ENCODE data around the gene ZSWIM6. TPM values are rescaled to one million over a fixed set of nuclear protein-coding genes. Genes with fewer than 3 reads are reported as not detected.

The ZSWIM6 gene
- total and polyA plus RNA-seq, 4 experiments from 2014 or later = 0.23 to 11.3 (median 5.5) TPM

DNA sequence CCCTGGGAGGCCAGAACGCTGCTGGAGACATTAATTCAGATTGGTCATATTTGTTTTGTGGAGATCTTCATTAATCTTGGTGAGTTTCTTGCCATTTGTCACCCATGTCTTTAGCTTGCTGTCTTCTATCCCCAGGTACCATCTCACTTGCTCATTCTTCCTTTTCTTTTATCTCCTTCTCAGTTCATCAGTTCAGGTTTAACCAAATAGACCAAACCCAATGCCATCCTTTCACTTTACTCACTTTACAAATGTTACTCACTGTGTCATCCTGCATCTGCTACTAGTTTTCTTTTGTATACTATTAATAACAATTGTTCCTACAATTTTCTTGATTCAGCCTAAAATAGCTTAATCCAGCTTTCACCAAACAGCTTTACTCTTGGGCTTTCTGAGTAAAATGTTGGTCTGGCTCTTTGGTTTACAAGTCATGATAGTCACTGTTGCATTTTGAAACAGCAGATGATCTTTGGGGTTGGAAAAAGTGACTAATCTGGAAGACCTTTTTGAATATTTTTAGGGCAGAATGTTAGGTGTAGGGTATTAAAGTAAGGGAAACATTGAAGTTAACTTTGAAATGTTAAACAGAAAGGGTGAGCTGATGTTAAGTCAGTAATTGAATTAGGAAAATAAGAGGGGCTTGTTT is 246.9 kb downstream of the ZSWIM6 start:
- no peaks in the 10 kb centered on the region for H3K4me1 Mint-ChIP-seq
- intact Hi-C loops (cut with micrococcal nuclease) = no loop called here

DNA sequence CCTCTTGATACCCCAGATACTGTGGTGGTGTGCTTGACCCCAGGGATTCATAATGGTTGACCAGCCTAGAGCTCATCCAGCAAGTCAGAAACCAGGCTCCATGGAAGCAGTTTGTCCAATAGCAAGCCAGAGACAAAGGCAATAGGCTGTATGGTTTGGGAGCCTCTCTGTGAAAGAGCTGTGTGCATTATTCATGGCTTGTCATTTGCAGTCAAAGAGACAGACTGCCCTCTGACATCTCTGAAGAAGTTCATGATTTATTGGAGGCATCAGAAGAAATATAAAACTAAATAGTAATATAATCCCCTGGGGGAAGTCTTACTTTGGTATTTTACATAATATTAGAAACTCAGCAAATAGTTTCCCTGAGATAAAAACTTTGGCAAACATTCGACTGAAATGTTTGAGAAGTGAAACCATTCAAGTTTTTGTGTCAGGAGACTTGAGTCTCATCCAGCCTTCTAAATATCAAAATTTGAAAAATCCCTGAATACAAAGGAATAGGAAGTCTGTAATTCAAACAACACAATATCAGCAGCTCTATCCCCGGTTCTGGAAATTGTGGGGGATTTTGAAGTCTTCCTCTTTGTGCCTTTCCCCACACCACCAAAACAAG is 250.3 kb downstream of the ZSWIM6 start:
- intact Hi-C loops (cut with micrococcal nuclease) = no loop called here
- no peaks in the 10 kb centered on the region for H3K4me1 ChIP-seq (ENCODE audit: insufficient read depth, low read length)
- H3K27ac ChIP-seq (ENCODE audit: low read depth, low read length) = no peak overlapping the region
- no peaks in the 10 kb centered on the region for H3K9me3 ChIP-seq (ENCODE audit: control insufficient read depth in 1 of 2, low read length in 2 of 2)
- H3K4me1 Mint-ChIP-seq = no peaks in the 10 kb centered on the region
- H3K27ac Mint-ChIP-seq = no peak overlapping the region
- H3K4me3 Mint-ChIP-seq = no peak overlapping the region
- no peak overlapping the region for H3K4me3 ChIP-seq (ENCODE audit: low read length in 2 of 2)
- no peak for DNase-seq
- H3K9me3 Mint-ChIP-seq = peaks cover 0 to 2% (median 0%) of the 10 kb centered on the region in 8 donors
- CTCF ChIA-PET (ENCODE audit: partially characterized antibody) = no interaction called here
- POLR2A ChIA-PET (ENCODE audit: partially characterized antibody) = no interaction called here
- peaks cover 7 to 11% of the 10 kb centered on the region in 2 donors for H3K27me3 Mint-ChIP-seq
- peaks cover 4% of the 10 kb centered on the region for H3K27me3 ChIP-seq (ENCODE audit: insufficient read depth, low read length)
- H3K36me3 Mint-ChIP-seq = no peaks in the 10 kb centered on the region
- no peaks in the 10 kb centered on the region for H3K36me3 ChIP-seq (ENCODE audit: insufficient read depth, low read length)

More for the DNA sequence above, 246.9 kb downstream of the ZSWIM6 start:
- peaks cover 0 to 4% of the 10 kb centered on the region in 2 donors for H3K27me3 Mint-ChIP-seq
- no peak overlapping the region for H3K27ac ChIP-seq (ENCODE audit: low read depth, low read length)
- H3K27me3 ChIP-seq (ENCODE audit: insufficient read depth, low read length) = no peaks in the 10 kb centered on the region
- H3K36me3 Mint-ChIP-seq = no peaks in the 10 kb centered on the region
- H3K9me3 Mint-ChIP-seq = no peaks in the 10 kb centered on the region
- no peak overlapping the region for H3K4me3 Mint-ChIP-seq
- no peak overlapping the region for H3K27ac Mint-ChIP-seq
- CTCF ChIA-PET (ENCODE audit: partially characterized antibody) = no interaction called here
- H3K4me1 ChIP-seq (ENCODE audit: insufficient read depth, low read length) = no peaks in the 10 kb centered on the region
- H3K36me3 ChIP-seq (ENCODE audit: insufficient read depth, low read length) = no peaks in the 10 kb centered on the region
- H3K9me3 ChIP-seq (ENCODE audit: control insufficient read depth in 1 of 2, low read length in 2 of 2) = no peaks in the 10 kb centered on the region
- POLR2A ChIA-PET (ENCODE audit: partially characterized antibody) = interaction anchor here (0.6 kb wide), 1 partner anchor 23 kb away, joined by 3 read pairs; no protein-coding TSS in a partner anchor
- no peak for DNase-seq
- H3K4me3 ChIP-seq (ENCODE audit: low read length in 2 of 2) = no peak overlapping the region

DNA sequence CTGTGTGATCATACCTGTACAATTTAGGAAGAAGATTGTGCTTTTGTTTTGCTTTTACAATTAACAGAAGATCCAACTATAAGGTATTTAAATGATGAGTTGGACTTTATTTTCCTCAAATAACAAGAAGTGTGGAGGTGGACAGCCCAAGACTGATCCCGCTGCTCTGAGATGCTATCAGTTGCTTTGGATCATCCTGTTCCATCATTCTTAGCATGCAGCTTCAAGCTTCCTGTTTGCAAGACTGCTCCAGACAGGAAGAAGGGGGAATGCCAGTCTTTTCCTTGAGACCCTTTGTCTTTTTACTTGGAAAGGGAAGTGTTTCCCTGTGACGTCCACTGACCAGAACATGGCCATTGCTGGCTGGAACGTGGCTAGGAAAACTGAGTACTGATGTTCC is 250.8 kb downstream of the ZSWIM6 start:
- Mint-ChIP-seq H3K27me3 (peaks cover 7 to 14% of the 10 kb centered on the region in 2 donors), H3K4me3 (no peak overlapping the region), H3K36me3 (no peaks in the 10 kb centered on the region), H3K4me1 (no peaks in the 10 kb centered on the region), H3K9me3 (peaks cover 0 to 5% (median 0%) of the 10 kb centered on the region in 8 donors), H3K27ac (no peak overlapping the region)
- Histone ChIP-seq H3K27me3 (ENCODE audit: insufficient read depth, low read length) (peaks cover 4% of the 10 kb centered on the region), H3K4me3 (ENCODE audit: low read length in 2 of 2) (no peak overlapping the region), H3K4me1 (ENCODE audit: insufficient read depth, low read length) (no peaks in the 10 kb centered on the region), H3K9me3 (ENCODE audit: control insufficient read depth in 1 of 2, low read length in 2 of 2) (no peaks in the 10 kb centered on the region), H3K27ac (ENCODE audit: low read depth, low read length) (no peak overlapping the region), H3K36me3 (ENCODE audit: insufficient read depth, low read length) (no peaks in the 10 kb centered on the region)
- intact Hi-C loops (cut with micrococcal nuclease) = no loop called here
- CTCF ChIA-PET (ENCODE audit: partially characterized antibody) = no interaction called here
- DNase-seq = no peak
- POLR2A ChIA-PET (ENCODE audit: partially characterized antibody) = no interaction called here

DNA sequence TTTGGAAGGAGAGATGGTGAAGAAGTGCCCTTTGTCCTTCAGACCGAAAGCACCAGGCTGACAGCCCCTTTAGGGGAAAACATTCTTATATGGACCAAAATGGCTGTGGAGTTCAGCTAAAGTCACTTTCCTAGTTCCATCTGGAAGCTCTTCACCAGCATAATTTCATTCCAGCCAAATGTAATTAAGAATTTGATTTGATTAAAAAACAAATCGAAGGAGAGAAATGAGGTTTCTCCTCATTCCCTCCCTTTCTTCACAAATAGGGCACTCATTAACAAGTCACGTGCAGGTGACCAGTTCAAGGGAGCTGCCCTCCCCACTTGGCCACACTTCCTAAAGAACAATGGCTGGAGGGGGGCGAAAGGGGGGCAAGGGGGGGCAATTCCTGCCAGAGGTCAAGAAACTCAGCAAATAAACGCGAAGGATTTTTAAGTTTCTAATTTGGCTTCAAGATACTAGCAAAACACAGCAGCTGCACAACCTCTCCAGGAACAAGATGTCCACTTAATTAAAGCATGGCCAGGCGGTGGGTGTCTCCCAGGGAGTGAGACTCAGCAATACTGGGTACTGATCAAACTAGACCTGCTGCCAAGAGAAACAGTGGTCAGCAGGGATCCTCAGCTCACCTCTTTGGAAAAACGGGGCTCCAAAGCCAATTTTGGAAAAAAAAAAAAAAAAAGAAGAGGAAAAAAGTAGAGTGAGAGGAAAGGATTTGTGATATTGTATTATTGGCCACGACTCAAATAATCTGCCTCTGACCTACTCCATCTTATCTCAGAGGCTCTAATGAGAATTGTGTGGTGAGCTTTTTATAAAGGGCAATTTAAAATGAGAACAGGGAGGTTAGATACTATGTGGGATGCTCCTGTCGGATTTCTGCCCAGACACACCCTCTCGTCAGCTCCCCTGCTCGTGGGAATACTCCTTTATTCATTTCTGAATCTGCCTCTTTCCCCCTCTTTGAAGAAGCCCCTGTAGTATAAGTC is 254.3 kb downstream of the ZSWIM6 start:
- ChIA-PET POLR2A (ENCODE audit: partially characterized antibody) (no interaction called here), CTCF (ENCODE audit: partially characterized antibody) (interaction anchor here (0.6 to 1.8 kb wide), 4 partner anchors 9 to 1062 kb away, joined by 3 to 7 read pairs (median 3); no protein-coding TSS in a partner anchor)
- Histone ChIP-seq H3K4me1 (ENCODE audit: insufficient read depth, low read length) (no peaks in the 10 kb centered on the region), H3K27ac (ENCODE audit: low read depth, low read length) (no peak overlapping the region), H3K9me3 (ENCODE audit: control insufficient read depth in 1 of 2, low read length in 2 of 2) (no peaks in the 10 kb centered on the region), H3K4me3 (ENCODE audit: low read length in 2 of 2) (no peak overlapping the region), H3K36me3 (ENCODE audit: insufficient read depth, low read length) (no peaks in the 10 kb centered on the region), H3K27me3 (ENCODE audit: insufficient read depth, low read length) (peaks cover 4% of the 10 kb centered on the region)
- H3K36me3 Mint-ChIP-seq = no peaks in the 10 kb centered on the region
- intact Hi-C loops (cut with micrococcal nuclease) = no loop called here
- H3K27me3 Mint-ChIP-seq = peaks cover 7 to 14% of the 10 kb centered on the region in 2 donors
- no peaks in the 10 kb centered on the region for H3K4me1 Mint-ChIP-seq
- H3K9me3 Mint-ChIP-seq = peaks cover 0 to 5% (median 0%) of the 10 kb centered on the region in 8 donors
- no peak overlapping the region for H3K4me3 Mint-ChIP-seq
- DNase-seq = no peak
- no peak overlapping the region for H3K27ac Mint-ChIP-seq

DNA sequence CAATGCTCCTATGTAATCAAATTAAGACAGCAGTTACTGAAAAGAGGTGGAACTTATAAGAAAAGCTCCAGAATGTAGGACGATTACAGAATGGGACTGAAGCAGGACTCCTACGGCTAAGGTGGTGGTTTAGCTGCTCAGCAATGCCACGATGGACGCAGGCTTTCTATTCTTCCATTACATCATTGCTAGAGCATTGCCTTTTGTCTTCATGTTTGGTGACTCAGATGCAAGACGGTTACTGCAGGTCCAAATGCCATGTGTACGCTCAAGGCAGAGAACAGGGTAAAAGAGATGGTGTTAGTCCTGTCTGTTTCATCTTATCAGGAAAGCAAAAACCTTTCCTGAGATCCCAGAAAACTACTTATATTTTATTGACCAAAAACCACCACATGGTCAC is 255.1 kb downstream of the ZSWIM6 start:
- Mint-ChIP-seq H3K4me3 (no peak overlapping the region), H3K9me3 (peaks cover 0 to 5% (median 0%) of the 10 kb centered on the region in 8 donors), H3K4me1 (no peaks in the 10 kb centered on the region), H3K27ac (no peak overlapping the region), H3K36me3 (no peaks in the 10 kb centered on the region), H3K27me3 (peaks cover 10 to 14% of the 10 kb centered on the region in 2 donors)
- Histone ChIP-seq H3K27ac (ENCODE audit: low read depth, low read length) (no peak overlapping the region), H3K4me1 (ENCODE audit: insufficient read depth, low read length) (no peaks in the 10 kb centered on the region), H3K27me3 (ENCODE audit: insufficient read depth, low read length) (peaks cover 4% of the 10 kb centered on the region), H3K36me3 (ENCODE audit: insufficient read depth, low read length) (no peaks in the 10 kb centered on the region), H3K4me3 (ENCODE audit: low read length in 2 of 2) (no peak overlapping the region), H3K9me3 (ENCODE audit: control insufficient read depth in 1 of 2, low read length in 2 of 2) (no peaks in the 10 kb centered on the region)
- POLR2A ChIA-PET (ENCODE audit: partially characterized antibody) = no interaction called here
- no peak for DNase-seq
- intact Hi-C loops (cut with micrococcal nuclease) = no loop called here
- CTCF ChIA-PET (ENCODE audit: partially characterized antibody) = interaction anchor here (0.6 to 0.7 kb wide), 2 partner anchors 16 to 327 kb away, joined by 3 read pairs; no protein-coding TSS in a partner anchor

DNA sequence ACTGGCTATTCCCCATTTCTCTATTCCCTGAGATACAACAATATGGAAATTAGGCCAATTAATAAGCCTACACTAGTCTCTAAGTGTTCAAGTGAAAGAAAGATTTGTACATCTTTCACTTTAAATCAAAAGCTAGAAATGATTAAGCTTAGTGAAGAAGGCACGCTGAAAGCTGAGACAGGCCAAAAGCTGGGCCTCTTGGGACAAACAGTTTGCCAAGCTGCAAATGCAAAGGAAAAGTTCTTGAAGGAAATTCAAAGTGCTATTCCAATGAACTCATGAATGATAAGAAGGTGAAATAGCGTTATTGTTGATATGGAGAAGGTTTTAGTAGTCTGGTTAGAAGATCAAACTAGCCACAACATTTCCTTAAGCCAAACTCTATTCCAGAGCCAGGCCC is 256.2 kb downstream of the ZSWIM6 start:
- intact Hi-C loops (cut with micrococcal nuclease) = no loop called here
- Histone ChIP-seq H3K9me3 (ENCODE audit: control insufficient read depth in 1 of 2, low read length in 2 of 2) (no peaks in the 10 kb centered on the region), H3K4me1 (ENCODE audit: insufficient read depth, low read length) (no peaks in the 10 kb centered on the region), H3K36me3 (ENCODE audit: insufficient read depth, low read length) (no peaks in the 10 kb centered on the region), H3K4me3 (ENCODE audit: low read length in 2 of 2) (no peak overlapping the region), H3K27ac (ENCODE audit: low read depth, low read length) (no peak overlapping the region), H3K27me3 (ENCODE audit: insufficient read depth, low read length) (peaks cover 4% of the 10 kb centered on the region)
- Mint-ChIP-seq H3K9me3 (peaks cover 0 to 5% (median 0%) of the 10 kb centered on the region in 8 donors), H3K27ac (no peak overlapping the region), H3K27me3 (peaks cover 10 to 12% of the 10 kb centered on the region in 2 donors), H3K36me3 (no peaks in the 10 kb centered on the region), H3K4me1 (no peaks in the 10 kb centered on the region), H3K4me3 (no peak overlapping the region)
- ChIA-PET POLR2A (ENCODE audit: partially characterized antibody) (no interaction called here), CTCF (ENCODE audit: partially characterized antibody) (no interaction called here)
- DNase-seq = no peak

DNA sequence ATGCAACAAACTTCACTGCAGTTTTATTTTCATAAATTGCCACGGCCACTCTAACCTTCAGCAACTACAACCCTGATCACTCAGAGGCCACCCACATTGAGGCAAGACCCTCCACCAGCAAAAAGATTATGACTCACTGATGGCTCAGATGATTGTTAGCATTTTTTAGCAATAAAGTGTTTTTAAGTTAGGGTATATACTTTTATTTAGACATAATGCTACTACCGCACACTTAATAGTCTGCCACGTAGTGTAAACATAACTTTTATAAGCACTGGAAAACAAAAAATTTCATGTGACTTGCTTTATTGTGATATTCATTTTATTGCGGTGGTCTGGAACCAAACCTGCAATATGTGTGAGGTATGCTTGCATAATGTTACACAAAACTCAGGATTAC is 257.9 kb downstream of the ZSWIM6 start:
- CTCF ChIA-PET (ENCODE audit: partially characterized antibody) = interaction anchor here (1.2 kb wide), 1 partner anchor 19 kb away, joined by 3 read pairs; no protein-coding TSS in a partner anchor
- POLR2A ChIA-PET (ENCODE audit: partially characterized antibody) = no interaction called here
- Mint-ChIP-seq H3K36me3 (no peaks in the 10 kb centered on the region), H3K4me3 (no peak overlapping the region), H3K27ac (no peak overlapping the region), H3K27me3 (peaks cover 6 to 11% of the 10 kb centered on the region in 2 donors), H3K4me1 (no peaks in the 10 kb centered on the region), H3K9me3 (peaks cover 0 to 5% (median 0%) of the 10 kb centered on the region in 8 donors)
- Histone ChIP-seq H3K27ac (ENCODE audit: low read depth, low read length) (no peak overlapping the region), H3K9me3 (ENCODE audit: control insufficient read depth in 1 of 2, low read length in 2 of 2) (no peaks in the 10 kb centered on the region), H3K4me1 (ENCODE audit: insufficient read depth, low read length) (no peaks in the 10 kb centered on the region), H3K27me3 (ENCODE audit: insufficient read depth, low read length) (peaks cover 4% of the 10 kb centered on the region), H3K4me3 (ENCODE audit: low read length in 2 of 2) (no peak overlapping the region), H3K36me3 (ENCODE audit: insufficient read depth, low read length) (no peaks in the 10 kb centered on the region)
- intact Hi-C loops (cut with micrococcal nuclease) = no loop called here
- no peak for DNase-seq

All from CD4-positive, alpha-beta memory T cell (primary cell).